Measurements from ENCODE around the gene LEMD2. TPM values are rescaled to one million over a fixed set of nuclear protein-coding genes. Genes with fewer than 3 reads are reported as not detected.
"Not testable (repeated sequence)": the region's sequence is repeated elsewhere in the genome, so short reads cannot be mapped to it uniquely, and the experiment has no call there.

The LEMD2 gene
- total RNA-seq (2014; rRNA removed; shearing (Covaris generic)): 42.1 and 50.2 TPM in 2 replicates

GRCh38 chr6:33788694-33789549 is at the start of gene LEMD2:
Gene LEMD2 (minus strand): TSS chr6:33789130. CDS start chr6:33789116, 14 bp downstream.
- DNase-seq (ENCODE audit: low spot score): peak; percentile 85

- DNase-seq (ENCODE audit: low spot score): no peak
Observed at GRCh38 chr6:33837971-33838665, 49.2 kb upstream of the LEMD2 start.

- DNase-seq (ENCODE audit: low spot score): no peak
Observed at GRCh38 chr6:33836806-33837469, 48.0 kb upstream of the LEMD2 start.

GRCh38 chr6:33834401-33835392 is 45.8 kb upstream of the LEMD2 start:
- DNase-seq (ENCODE audit: low spot score): no peak

GRCh38 chr6:33833599-33833998 is 44.7 kb upstream of the LEMD2 start:
- DNase-seq (ENCODE audit: low spot score): no peak

GRCh38 chr6:33832831-33833230 is 43.9 kb upstream of the LEMD2 start:
- not testable (repeated sequence) for DNase-seq (ENCODE audit: low spot score)

- not testable (repeated sequence) for DNase-seq (ENCODE audit: low spot score)
Observed at GRCh38 chr6:33831725-33832124, 42.8 kb upstream of the LEMD2 start.

- no peak for DNase-seq (ENCODE audit: low spot score)
Observed at GRCh38 chr6:33830635-33831240, 41.8 kb upstream of the LEMD2 start.

GRCh38 chr6:33828764-33829731 is 40.1 kb upstream of the LEMD2 start:
- DNase-seq (ENCODE audit: low spot score): no peak

- DNase-seq (ENCODE audit: low spot score): no peak
Observed at GRCh38 chr6:33828452-33828763, 39.5 kb upstream of the LEMD2 start.

- DNase-seq (ENCODE audit: low spot score): no peak
Observed at GRCh38 chr6:33827546-33828451, 38.9 kb upstream of the LEMD2 start.

GRCh38 chr6:33826537-33826936 is 37.6 kb upstream of the LEMD2 start:
- DNase-seq (ENCODE audit: low spot score): peak; percentile 20

- DNase-seq (ENCODE audit: low spot score): no peak
Observed at GRCh38 chr6:33824461-33825154, 35.7 kb upstream of the LEMD2 start.

- DNase-seq (ENCODE audit: low spot score): no peak
Observed at GRCh38 chr6:33823806-33824205, 34.9 kb upstream of the LEMD2 start.

- peak; percentile 66 for DNase-seq (ENCODE audit: low spot score)
Observed at GRCh38 chr6:33822575-33823395, 33.9 kb upstream of the LEMD2 start.

- DNase-seq (ENCODE audit: low spot score): no peak
Observed at GRCh38 chr6:33820784-33821520, 32.0 kb upstream of the LEMD2 start.
